Measurements from ENCODE around the gene TSPEAR.
"Not testable (repeated sequence)": the region's sequence is repeated elsewhere in the genome, so short reads cannot be mapped to it uniquely, and the experiment has no call there.

The TSPEAR gene

GRCh38 chr21:44558695-44559094 is 152.7 kb downstream of the TSPEAR start, which contains the start of gene KRTAP10-3:
KRTAP10-3 (minus strand) TSS chr21:44558795; CDS start chr21:44558715, 80 bp downstream.
- no peak within 1 kb of the TSS for H3K4me3 ChIP-seq (ENCODE audit: low read depth, low read length)
- TF ChIP-seq MYC (IDR thresholded peaks at IDR 0.05; ENCODE audit: low read depth, low read length) (no peak), POLR2A (IDR thresholded peaks at IDR 0.05; ENCODE audit: extremely low read depth, insufficient read length) (no peak), MAX (IDR thresholded peaks at IDR 0.05; ENCODE audit: low read depth, low read length) (no peak), CTCF (IDR thresholded peaks at IDR 0.05; ENCODE audit: low read depth, low read length) (no peak)
- no peak for DNase-seq (ENCODE audit: low read depth)

- DNase-seq (ENCODE audit: low read depth); H3K4me3 ChIP-seq (ENCODE audit: low read depth, low read length): not testable (repeated sequence)
These were observed 153.1 kb downstream of the TSPEAR start for GRCh38 chr21:44558329-44558675.

- TF ChIP-seq MYC (IDR thresholded peaks at IDR 0.05; ENCODE audit: low read depth, low read length): no peak
- no peak for TF ChIP-seq POLR2A (IDR thresholded peaks at IDR 0.05; ENCODE audit: extremely low read depth, insufficient read length)
- TF ChIP-seq CTCF (IDR thresholded peaks at IDR 0.05; ENCODE audit: low read depth, low read length): no peak
- TF ChIP-seq MAX (IDR thresholded peaks at IDR 0.05; ENCODE audit: low read depth, low read length): no peak
- no peak for DNase-seq (ENCODE audit: low read depth)
- H3K4me3 ChIP-seq (ENCODE audit: low read depth, low read length): no peak overlapping the region
These were observed 153.7 kb downstream of the TSPEAR start for GRCh38 chr21:44557491-44558328.

GRCh38 chr21:44556879-44557278 is 154.5 kb downstream of the TSPEAR start:
- peak; percentile 44 for DNase-seq (ENCODE audit: low read depth)
- H3K4me3 ChIP-seq (ENCODE audit: low read depth, low read length): no peak overlapping the region
- TF ChIP-seq POLR2A (IDR thresholded peaks at IDR 0.05; ENCODE audit: extremely low read depth, insufficient read length) (no peak), MAX (IDR thresholded peaks at IDR 0.05; ENCODE audit: low read depth, low read length) (peak; percentile 74), CTCF (IDR thresholded peaks at IDR 0.05; ENCODE audit: low read depth, low read length) (no peak), MYC (IDR thresholded peaks at IDR 0.05; ENCODE audit: low read depth, low read length) (peak; percentile 38; the same call in 1 of the 2 replicates)

- DNase-seq (ENCODE audit: low read depth): no peak
- no peak overlapping the region for H3K4me3 ChIP-seq (ENCODE audit: low read depth, low read length)
- TF ChIP-seq MAX (IDR thresholded peaks at IDR 0.05; ENCODE audit: low read depth, low read length): no peak
- TF ChIP-seq MYC (IDR thresholded peaks at IDR 0.05; ENCODE audit: low read depth, low read length): no peak
- no peak for TF ChIP-seq CTCF (IDR thresholded peaks at IDR 0.05; ENCODE audit: low read depth, low read length)
- no peak for TF ChIP-seq POLR2A (IDR thresholded peaks at IDR 0.05; ENCODE audit: extremely low read depth, insufficient read length)
These were observed 156.0 kb downstream of the TSPEAR start for GRCh38 chr21:44555200-44555875.

- no peak overlapping the region for H3K4me3 ChIP-seq (ENCODE audit: low read depth, low read length)
- TF ChIP-seq MYC (IDR thresholded peaks at IDR 0.05; ENCODE audit: low read depth, low read length) (no peak), POLR2A (IDR thresholded peaks at IDR 0.05; ENCODE audit: extremely low read depth, insufficient read length) (no peak), CTCF (IDR thresholded peaks at IDR 0.05; ENCODE audit: low read depth, low read length) (no peak), MAX (IDR thresholded peaks at IDR 0.05; ENCODE audit: low read depth, low read length) (no peak)
- DNase-seq (ENCODE audit: low read depth): no peak
These were observed 158.7 kb downstream of the TSPEAR start for GRCh38 chr21:44552681-44553080.

Data from NB4 (cell line).